HK-2 (cell line): ENCODE data around the gene NSMCE3.
A peak's percentile ranks its signal among the peaks of the same experiment; 100 is the strongest.
"Not testable (repeated sequence)": the region's sequence is repeated elsewhere in the genome, so short reads cannot be mapped to it uniquely, and the experiment has no call there.

Experiments
- DNase-seq: peaks from one replicate; pipeline ENCODE4 v3.0.0-alpha.2; 2018; ENCODE audit not compliant: unreplicated experiment

Gene NSMCE3

GRCh38 chr15:29270169-29270955 lies 740 bp upstream of the NSMCE3 start:
- DNase-seq, result no peak

GRCh38 chr15:29268706-29269484 lies 727 bp downstream of the NSMCE3 start:
- no peak for DNase-seq

DNA sequence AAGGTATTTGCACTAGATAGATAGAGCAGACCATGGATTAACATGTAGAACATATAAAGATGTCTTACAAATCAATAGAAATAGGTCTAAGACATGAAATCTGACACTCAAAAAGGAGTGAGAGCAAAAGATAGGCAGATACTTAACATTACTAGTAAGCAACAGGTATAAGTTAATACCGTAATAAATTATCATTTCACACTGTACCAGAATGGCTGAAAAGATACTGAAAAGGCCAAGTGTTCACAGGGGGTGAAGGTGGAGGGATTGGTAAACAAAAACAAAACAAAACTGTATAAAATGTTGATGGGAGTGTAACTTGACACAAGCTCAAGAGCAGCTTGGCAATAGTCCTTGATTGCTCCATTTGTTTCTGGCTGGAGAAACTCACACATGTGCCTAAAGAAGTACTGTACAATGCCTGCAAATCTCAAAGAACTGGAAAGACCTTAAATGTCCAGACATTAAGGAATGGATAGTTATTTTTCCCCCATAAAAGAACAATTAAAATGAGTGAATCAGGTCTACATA lies 3.5 kb downstream of the NSMCE3 start:
- no peak for DNase-seq

DNA sequence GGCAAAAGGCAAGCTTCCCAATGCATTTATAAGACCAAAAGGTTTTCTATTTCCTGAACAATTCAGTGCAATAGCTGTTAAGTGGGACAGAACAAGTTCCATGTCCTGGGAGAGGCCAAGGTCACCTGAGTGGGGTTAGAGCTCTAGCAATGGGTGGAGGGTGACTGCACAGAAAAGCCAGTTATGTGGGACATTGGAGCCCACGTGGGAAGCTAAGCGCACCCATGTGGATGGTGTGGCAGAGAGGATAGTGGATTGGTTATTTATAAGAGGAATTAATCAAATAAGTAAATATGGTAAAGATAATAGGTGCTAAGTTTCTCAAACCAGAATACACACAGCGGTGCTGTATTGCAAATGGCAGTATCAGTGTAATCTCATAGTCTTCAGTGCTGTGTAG lies 6.3 kb downstream of the NSMCE3 start:
- DNase-seq, result no peak

GRCh38 chr15:29262738-29263137 lies 6.9 kb downstream of the NSMCE3 start:
- DNase-seq, result no peak

DNA sequence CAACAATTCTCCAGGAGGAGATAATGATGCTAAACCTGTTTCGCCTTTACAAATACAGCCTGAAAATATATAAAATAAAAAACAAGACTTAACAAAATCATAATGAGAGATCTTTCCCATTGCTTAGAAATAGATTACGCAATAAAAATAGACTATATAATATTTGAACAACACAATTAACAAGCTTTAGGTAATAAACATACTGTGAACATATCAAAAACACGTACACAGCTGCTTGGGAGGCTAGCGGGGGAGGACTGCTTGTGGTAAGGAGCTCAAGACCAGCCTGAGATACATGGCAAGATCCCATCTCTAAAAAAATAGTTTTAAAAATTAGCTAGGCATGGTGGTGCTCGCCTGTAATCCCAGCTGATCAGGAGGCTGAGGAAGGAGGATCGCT lies 8.7 kb downstream of the NSMCE3 start:
- no peak for DNase-seq

DNA sequence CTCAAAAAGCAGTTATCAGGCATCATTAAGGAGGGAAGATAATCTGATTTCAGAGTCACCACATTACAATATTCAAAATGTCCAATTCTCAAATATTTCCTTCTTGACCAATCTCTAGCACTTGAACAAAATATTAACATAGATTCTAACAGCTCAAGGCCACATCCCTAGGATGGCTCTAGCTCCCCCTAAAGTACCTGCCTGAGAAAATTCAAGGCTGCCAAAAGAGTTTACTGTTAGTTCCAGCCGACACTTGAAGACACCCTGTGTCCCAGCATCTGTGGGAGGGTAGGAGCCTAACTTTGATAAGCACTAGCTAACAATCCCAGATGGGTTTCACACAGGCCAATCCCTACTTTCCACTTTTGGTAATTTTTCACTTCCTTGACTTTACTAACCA lies 10.4 kb downstream of the NSMCE3 start:
- no peak for DNase-seq

GRCh38 chr15:29252234-29252633 lies 17.4 kb downstream of the NSMCE3 start:
- no peak for DNase-seq

- DNase-seq, result no peak
These were observed 25.1 kb downstream of the NSMCE3 start for GRCh38 chr15:29244544-29244943.

GRCh38 chr15:29244123-29244522 lies 25.5 kb downstream of the NSMCE3 start:
- no peak for DNase-seq

DNA sequence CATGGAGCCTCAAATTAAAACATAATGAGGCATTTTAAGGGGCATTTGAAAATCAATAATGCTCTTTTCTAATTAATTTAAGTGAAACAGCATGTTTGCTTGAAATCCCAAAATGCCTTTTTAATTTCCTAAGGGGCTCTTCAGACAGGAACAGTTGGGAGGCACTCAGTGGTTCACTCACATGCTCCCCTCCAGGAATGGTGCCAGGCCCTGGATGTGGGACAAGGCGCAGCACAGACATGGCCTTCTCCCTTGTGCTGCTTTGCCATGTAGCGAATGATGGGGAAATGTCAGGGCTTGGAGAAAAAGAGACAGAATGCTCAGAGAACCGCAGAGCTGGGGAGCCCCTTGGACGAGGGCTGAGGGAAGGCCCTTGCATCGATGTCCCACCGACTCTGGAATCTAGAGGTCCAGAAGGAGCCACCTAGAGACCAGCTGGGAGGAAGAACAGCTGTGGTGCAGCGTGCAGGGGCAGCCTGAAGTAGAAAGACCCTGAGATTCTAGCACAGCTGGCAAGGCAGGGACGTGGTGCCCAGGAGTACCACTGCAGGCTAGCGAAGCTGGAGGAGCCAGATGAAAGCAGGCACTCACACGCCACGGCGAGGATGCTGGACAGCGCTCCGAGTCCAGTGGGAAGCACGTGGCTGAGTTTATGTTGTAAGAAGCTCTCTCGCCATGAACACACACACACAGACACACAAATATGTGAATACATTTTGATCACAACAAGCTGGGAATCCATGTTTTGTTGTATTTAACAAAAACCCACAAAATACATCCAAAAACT lies 27.0 kb downstream of the NSMCE3 start:
- no peak for DNase-seq

DNA sequence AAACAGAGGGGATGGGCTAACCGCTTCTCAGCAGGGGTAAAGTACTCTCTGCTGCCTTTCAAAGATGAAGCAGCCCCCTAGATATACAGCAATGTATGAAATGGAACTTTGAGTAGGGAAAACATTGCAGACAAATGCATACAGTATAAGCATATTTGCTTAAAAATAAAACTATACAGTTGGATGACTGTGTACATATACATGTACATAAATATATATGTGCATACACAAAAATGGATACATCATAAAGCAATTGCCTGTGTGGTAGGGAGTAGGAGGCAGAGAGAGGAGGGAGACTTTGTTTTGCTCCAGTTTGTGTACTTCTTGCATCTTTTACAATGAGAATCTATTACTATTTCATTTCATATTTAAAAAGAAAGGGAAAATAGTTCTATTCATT lies 28.4 kb downstream of the NSMCE3 start:
- no peak for DNase-seq

GRCh38 chr15:29239395-29239794 lies 30.2 kb downstream of the NSMCE3 start:
- DNase-seq, result no peak

DNA sequence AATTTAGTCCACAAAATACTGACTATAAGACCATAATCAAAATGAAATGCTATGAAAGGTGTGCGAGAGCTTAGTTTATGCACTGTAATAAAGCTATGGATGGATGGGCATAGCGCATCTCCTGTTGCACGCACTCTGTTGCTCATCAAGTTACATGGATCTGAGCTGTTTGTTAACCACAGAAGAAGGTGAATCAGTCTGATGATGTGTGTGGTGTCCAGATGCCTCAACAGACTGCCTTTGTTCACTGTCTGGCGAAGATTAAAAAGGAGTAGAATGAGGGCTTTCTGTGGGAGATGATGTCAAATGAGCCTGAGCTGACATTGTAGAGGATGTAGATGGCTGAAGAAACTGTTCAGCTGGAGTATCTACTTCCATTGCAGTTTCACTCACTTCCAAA lies 36.1 kb downstream of the NSMCE3 start:
- DNase-seq, result peak; percentile 10

GRCh38 chr15:29226436-29227208 lies 43.0 kb downstream of the NSMCE3 start:
- DNase-seq, result no peak

GRCh38 chr15:29225534-29226234 lies 43.9 kb downstream of the NSMCE3 start:
- DNase-seq, result no peak

- DNase-seq, result not testable (repeated sequence)
These were observed 44.6 kb downstream of the NSMCE3 start for GRCh38 chr15:29224987-29225363.

GRCh38 chr15:29224235-29224986 lies 45.2 kb downstream of the NSMCE3 start:
- DNase-seq, result not testable (repeated sequence)

DNA sequence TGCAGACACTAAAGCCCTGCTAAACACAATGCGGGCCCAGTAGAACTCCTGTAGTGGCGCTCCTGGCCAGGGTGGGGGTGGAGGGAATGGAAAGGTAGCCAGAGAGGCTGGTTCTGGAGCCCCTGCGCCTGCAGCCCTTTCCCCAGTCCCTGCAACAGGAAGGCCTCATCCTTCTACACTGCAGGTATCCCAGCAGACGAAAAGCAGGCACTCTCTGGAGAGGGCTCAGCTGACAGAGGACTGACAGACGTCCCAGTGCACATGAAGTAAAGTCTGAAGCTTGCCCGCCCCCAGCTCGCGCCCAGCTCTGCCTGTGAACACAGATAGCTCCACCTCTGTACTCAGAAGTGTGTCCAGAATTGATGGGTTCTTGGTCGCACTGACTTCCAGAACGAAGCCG lies 46.0 kb downstream of the NSMCE3 start:
- DNase-seq, result no peak
